Trophoblast cell (in vitro differentiated cells and primary cell): ENCODE measurements around the gene NCOR2.

ENCODE experiments used
- DNase-seq, 2 donors: peaks; one replicate each; pipeline ENCODE4 v3.0.0-alpha.2; 2016
- H2AFZ ChIP-seq: 2 replicates; pipeline ENCODE4 v1.6.1; 2013; ENCODE audit warnings: low read length, moderate library complexity, mild to moderate bottlenecking; ENCODE audit not compliant: insufficient read depth, poor library complexity
- H2AK5ac ChIP-seq: 2 replicates; pipeline ENCODE4 v1.6.1; 2013; ENCODE audit warnings: mild to moderate bottlenecking, low read length
- H2BK120ac ChIP-seq: 2 replicates; pipeline ENCODE4 v1.6.1; 2013; ENCODE audit warnings: low read length, mild to moderate bottlenecking, moderate library complexity; ENCODE audit not compliant: insufficient read depth, poor library complexity
- H2BK12ac ChIP-seq: 2 replicates; pipeline ENCODE4 v1.6.1; 2013; ENCODE audit warnings: mild to moderate bottlenecking, low read length, moderate library complexity
- H2BK5ac ChIP-seq: 2 replicates; pipeline ENCODE4 v1.6.1; 2013; ENCODE audit warnings: low read length, low read depth, moderate library complexity, mild to moderate bottlenecking; ENCODE audit not compliant: poor library complexity
- H3K14ac ChIP-seq: 2 replicates; pipeline ENCODE4 v1.6.1; 2013; ENCODE audit warnings: mild to moderate bottlenecking, low read length
- H3K18ac ChIP-seq: 2 replicates; pipeline ENCODE4 v1.6.1; 2013; ENCODE audit warnings: mild to moderate bottlenecking, low read length
- H3K23ac ChIP-seq: 2 replicates; pipeline ENCODE4 v1.6.1; 2013; ENCODE audit warnings: low read length
- H3K27ac ChIP-seq: 2 replicates; pipeline ENCODE4 v1.5.1; 2013; ENCODE audit warnings: low read depth, mild to moderate bottlenecking, inconsistent platforms, low read length, moderate library complexity
- H3K27me3 ChIP-seq: 2 replicates; pipeline ENCODE4 v1.6.1; 2013; ENCODE audit warnings: inconsistent platforms, mild to moderate bottlenecking, low read length, moderate library complexity; ENCODE audit not compliant: insufficient read depth
- H3K36me3 ChIP-seq, 2 experiments: 1 replicate in 1 of 2; 2 replicates in 1 of 2; pipeline ENCODE4 v1.6.1; 2013; ENCODE audit warnings: low read length in 2 of 2, mild to moderate bottlenecking in 2 of 2, moderate library complexity in 1 of 2; ENCODE audit not compliant: insufficient read depth in 2 of 2, control insufficient read depth in 1 of 2
- H3K4ac ChIP-seq: 2 replicates; pipeline ENCODE4 v1.6.1; 2013; ENCODE audit warnings: low read depth, mild to moderate bottlenecking, low read length, moderate library complexity
- H3K4me1 ChIP-seq, 2 experiments: 1 replicate in 1 of 2; 2 replicates in 1 of 2; pipeline ENCODE4 v1.6.1; 2013; ENCODE audit warnings: low read length in 2 of 2, mild to moderate bottlenecking in 2 of 2, moderate library complexity in 1 of 2; ENCODE audit not compliant: insufficient read depth in 2 of 2, control insufficient read depth in 1 of 2
- H3K4me2 ChIP-seq: 2 replicates; pipeline ENCODE4 v1.6.1; 2013; ENCODE audit warnings: inconsistent platforms, mild to moderate bottlenecking, low read length, moderate library complexity
- H3K4me3 ChIP-seq: 2 replicates; pipeline ENCODE4 v1.5.1; 2013; ENCODE audit warnings: mild to moderate bottlenecking, low read depth, low read length, inconsistent platforms
- H3K79me1 ChIP-seq: one replicate; pipeline ENCODE4 v1.6.1; 2013; ENCODE audit warnings: low read length
- H3K79me2 ChIP-seq: 2 replicates; pipeline ENCODE4 v1.6.1; 2013; ENCODE audit warnings: low read length, mild to moderate bottlenecking; ENCODE audit not compliant: control insufficient read depth, insufficient read depth, poor library complexity
- H3K9ac ChIP-seq: 2 replicates; pipeline ENCODE4 v1.6.1; 2013; ENCODE audit warnings: mild to moderate bottlenecking, low read length
- H3K9me3 ChIP-seq: 2 replicates; pipeline ENCODE4 v1.6.1; 2013; ENCODE audit warnings: low read depth, mild to moderate bottlenecking, control low read depth, inconsistent platforms, low read length; ENCODE audit not compliant: insufficient read depth
- H4K12ac ChIP-seq: 2 replicates; pipeline ENCODE4 v1.6.1; 2013; ENCODE audit warnings: low read depth, mild to moderate bottlenecking, low read length, moderate library complexity
- H4K8ac ChIP-seq: 2 replicates; pipeline ENCODE4 v1.6.1; 2013; ENCODE audit warnings: low read depth, mild to moderate bottlenecking, low read length, moderate library complexity
- H4K91ac ChIP-seq: one replicate; pipeline ENCODE4 v1.6.1; 2013; ENCODE audit warnings: low read depth, mild to moderate bottlenecking, low read length, moderate library complexity
- WGBS: extraction: QIAGEN DNeasy Blood & Tissue Kit; methylation state at CpG from one replicate; pipeline ENCODE4 v1.1.7; 2013; ENCODE audit warnings: missing lambda C conversion rate; ENCODE audit not compliant: insufficient read length, insufficient coverage; ENCODE audit errors: extremely low coverage; 5-methylcytosine and 5-hydroxymethylcytosine counted together

NCOR2 gene

GRCh38 chr12:124555168-124556073 lies 12.0 kb downstream of the NCOR2 start:
- no peaks in the 10 kb centered on the region for H3K27me3 ChIP-seq
- no peak overlapping the region for H2BK120ac ChIP-seq
- no peak overlapping the region for H3K27ac ChIP-seq
- H2BK12ac ChIP-seq: no peak overlapping the region
- no peak overlapping the region for H3K23ac ChIP-seq
- peak overlapping the region; percentile 53 for H3K4ac ChIP-seq
- H3K79me2 ChIP-seq: peaks cover 58% of the 10 kb centered on the region
- H3K4me2 ChIP-seq: no peak overlapping the region
- no peak for DNase-seq
- no peak overlapping the region for H3K18ac ChIP-seq
- H3K4me1 ChIP-seq: peaks cover 17 to 23% of the 10 kb centered on the region in 2 experiments
- no peak overlapping the region for H2AFZ ChIP-seq
- H3K79me1 ChIP-seq: peaks cover 6% of the 10 kb centered on the region
- no peak overlapping the region for H4K12ac ChIP-seq
- H4K8ac ChIP-seq: no peak overlapping the region
- no peak overlapping the region for H3K9ac ChIP-seq
- H3K4me3 ChIP-seq: no peak overlapping the region
- no peak overlapping the region for H4K91ac ChIP-seq
- WGBS: no CpG with 5 or more reads among the region's 28 CpGs
- H3K14ac ChIP-seq: no peak overlapping the region
- H3K36me3 ChIP-seq: peaks cover 10 to 14% of the 10 kb centered on the region in 2 experiments
- no peak overlapping the region for H2BK5ac ChIP-seq
- no peaks in the 10 kb centered on the region for H3K9me3 ChIP-seq
- H2AK5ac ChIP-seq: no peak overlapping the region

GRCh38 chr12:124554429-124555029 lies 12.9 kb downstream of the NCOR2 start:
- H3K23ac ChIP-seq: no peak overlapping the region
- no peak for DNase-seq
- no peak overlapping the region for H2AFZ ChIP-seq
- H3K4me3 ChIP-seq: no peak overlapping the region
- no peak overlapping the region for H3K27ac ChIP-seq
- H3K14ac ChIP-seq: no peak overlapping the region
- H2BK120ac ChIP-seq: no peak overlapping the region
- H3K27me3 ChIP-seq: no peaks in the 10 kb centered on the region
- H2BK12ac ChIP-seq: no peak overlapping the region
- no peaks in the 10 kb centered on the region for H3K9me3 ChIP-seq
- no peak overlapping the region for H4K12ac ChIP-seq
- H2AK5ac ChIP-seq: no peak overlapping the region
- peak overlapping the region; percentile 18 for H3K4ac ChIP-seq
- H4K8ac ChIP-seq: no peak overlapping the region
- no peak overlapping the region for H3K18ac ChIP-seq
- peaks cover 62% of the 10 kb centered on the region for H3K79me2 ChIP-seq
- H4K91ac ChIP-seq: no peak overlapping the region
- peaks cover 17 to 26% of the 10 kb centered on the region in 2 experiments for H3K4me1 ChIP-seq
- no CpG with 5 or more reads among the region's 26 CpGs for WGBS
- no peak overlapping the region for H3K9ac ChIP-seq
- H3K79me1 ChIP-seq: peaks cover 9% of the 10 kb centered on the region
- H3K4me2 ChIP-seq: no peak overlapping the region
- H2BK5ac ChIP-seq: no peak overlapping the region
- peaks cover 12 to 16% of the 10 kb centered on the region in 2 experiments for H3K36me3 ChIP-seq

GRCh38 chr12:124553862-124554428 lies 13.5 kb downstream of the NCOR2 start:
- Histone ChIP-seq H3K27me3 (no peaks in the 10 kb centered on the region), H3K4me2 (no peak overlapping the region), H2AFZ (no peak overlapping the region), H3K27ac (no peak overlapping the region), H2BK5ac (no peak overlapping the region), H3K9ac (no peak overlapping the region), H3K79me2 (peaks cover 61% of the 10 kb centered on the region), H3K9me3 (no peaks in the 10 kb centered on the region), H3K4ac (peak overlapping the region; percentile 91), H3K36me3 (peaks cover 12 to 18% of the 10 kb centered on the region in 2 experiments), H2AK5ac (no peak overlapping the region), H3K14ac (no peak overlapping the region), H4K12ac (no peak overlapping the region), H3K4me1 (peaks cover 14 to 25% of the 10 kb centered on the region in 2 experiments), H3K79me1 (peaks cover 11% of the 10 kb centered on the region), H3K4me3 (no peak overlapping the region), H2BK120ac (no peak overlapping the region), H3K18ac (no peak overlapping the region), H2BK12ac (no peak overlapping the region), H4K8ac (no peak overlapping the region), H3K23ac (no peak overlapping the region), H4K91ac (no peak overlapping the region)
- WGBS: no CpG with 5 or more reads among the region's 18 CpGs
- DNase-seq: no peak

GRCh38 chr12:124551268-124552144 lies 15.9 kb downstream of the NCOR2 start:
- H3K79me1 ChIP-seq: peaks cover 11% of the 10 kb centered on the region
- H3K4me3 ChIP-seq: no peak overlapping the region
- peak overlapping the region; percentile 66 for H3K4ac ChIP-seq
- H3K23ac ChIP-seq: no peak overlapping the region
- H2BK120ac ChIP-seq: peak overlapping the region; percentile 65
- peak overlapping the region; percentile 36 for H4K12ac ChIP-seq
- H3K4me1 ChIP-seq: peaks cover 14 to 26% of the 10 kb centered on the region in 2 experiments
- H3K9me3 ChIP-seq: no peaks in the 10 kb centered on the region
- peaks cover 6 to 9% of the 10 kb centered on the region in 2 experiments for H3K36me3 ChIP-seq
- H2AFZ ChIP-seq: no peak overlapping the region
- peak overlapping the region; percentile 52 for H3K14ac ChIP-seq
- peak; percentile 36 to 52 for DNase-seq
- H3K79me2 ChIP-seq: peaks cover 51% of the 10 kb centered on the region
- peak overlapping the region; percentile 74 for H3K27ac ChIP-seq
- H3K18ac ChIP-seq: peak overlapping the region; percentile 72
- H3K9ac ChIP-seq: no peak overlapping the region
- no peak overlapping the region for H4K8ac ChIP-seq
- peak overlapping the region; percentile 70 for H4K91ac ChIP-seq
- H2BK12ac ChIP-seq: peak overlapping the region; percentile 88
- peak overlapping the region; percentile 56 for H2AK5ac ChIP-seq
- no peaks in the 10 kb centered on the region for H3K27me3 ChIP-seq
- H2BK5ac ChIP-seq: peak overlapping the region; percentile 59
- WGBS: no CpG with 5 or more reads among the region's 25 CpGs
- peak overlapping the region; percentile 33 for H3K4me2 ChIP-seq
